Right lobe of liver (tissue), 6 donors: ENCODE results near the gene RNASE9. TPM values are rescaled to one million over a fixed set of nuclear protein-coding genes. Genes with fewer than 3 reads are reported as not detected.
A peak's percentile ranks its signal among the peaks of the same experiment; 100 is the strongest.

Source experiments
- ATAC-seq, 4 donors: fragments of 200-7000 bp; cut with Tn5 transposase; one replicate each; pipeline ENCODE4 v1.9.1; 2020; ENCODE audit warnings: mild to moderate bottlenecking in 4 of 4, moderate library complexity in 4 of 4
- DNase-seq, 3 donors: peaks; one replicate each; pipeline ENCODE4 v3.0.0-alpha.2; 2020
- H3K27ac ChIP-seq, 3 donors: fragments of 200-600 bp; one replicate each; pipeline ENCODE4 v1.8.0; 2022
- H3K27me3 ChIP-seq, 2 donors: fragments of 200-600 bp; one replicate each; pipeline ENCODE4 v1.8.0; 2022
- H3K36me3 ChIP-seq, 4 donors: fragments of 200-600 bp; sonication (generic) in 1 of 4; one replicate each; pipeline versions ENCODE4 v1.5.1 to v1.8.0; 2017 to 2022; ENCODE audit warnings: control low read depth in 1 of 4
- H3K4me1 ChIP-seq, 4 donors: fragments of 200-600 bp; sonication (generic) in 1 of 4; one replicate each; pipeline versions ENCODE4 v1.5.1 to v1.8.0; 2017 to 2022; ENCODE audit warnings: control low read depth in 1 of 4
- H3K4me3 ChIP-seq, 3 donors: fragments of 200-600 bp; one replicate each; pipeline ENCODE4 v1.8.0; 2022
- H3K9me3 ChIP-seq, 4 donors: fragments of 200-600 bp; sonication (generic) in 1 of 4; one replicate each; pipeline versions ENCODE4 v1.5.1 to v1.8.0; 2017 to 2022; ENCODE audit warnings: control low read depth in 1 of 4
- CTCF ChIP-seq, 4 donors: fragments of 200-600 bp in 3 of 4; fragments of 450-650 bp in 1 of 4; IDR thresholded peaks; one replicate each; pipeline versions ENCODE4 v1.5.1 to v1.8.0; 2016 to 2022; ENCODE audit warnings: antibody characterized with exemption in 4 of 4, mild to moderate bottlenecking in 2 of 4
- POLR2A ChIP-seq: fragments of 450-650 bp; IDR thresholded peaks from one replicate; pipeline ENCODE4 v1.6.1; 2017; ENCODE audit warnings: antibody characterized with exemption, mild to moderate bottlenecking
- WGBS: methylation state at CpG from one replicate; pipeline ENCODE4 v1.1.6; 2018; ENCODE audit warnings: low coverage, low lambda C conversion rate; ENCODE audit not compliant: insufficient coverage; ENCODE audit errors: missing lambda C conversion rate; 5-methylcytosine and 5-hydroxymethylcytosine counted together
- intact Hi-C, 2 donors: fragments of 100-400 bp; cut with DNase I; formaldehyde crosslinking; loops; one replicate each; pipeline versions ENCODE4 v1.11.2 to v1.14.1; 2022
- total RNA-seq, 6 experiments: library from RNA; depleted of rRNA in 2 of 6; stranded (reverse); fragments of >200 nt in 2 of 6; fragmentation: NEBNext Ultra II Directional in 3 of 6; extraction: Animal tissue kit (Norgen Biotek cat#: 25700) in 3 of 6; gene quantifications; one replicate each; pipeline versions ENCODE4 v1.1.0 to v1.2.4, GENCODE V29; 2016 to 2023
- donor health status: DM: no; HTN: yes; CAD: no.
- donor health status: DM: no; HTN: no; CAD: no.
- donor health status: DM: no; HTN: no; CAD: no.
- donor health status: DM: no; HTN: yes; CAD: no.
- donor health status: DM: no; HTN: yes; CAD: no.

Gene RNASE9
- total RNA-seq, 6 experiments from 2014 or later, result not detected

GRCh38 chr14:20607617-20608016 is 46.8 kb upstream of the RNASE9 start:
- no peak overlapping the region for H3K27ac ChIP-seq
- no peaks in the 10 kb centered on the region for H3K9me3 ChIP-seq
- peaks cover 0 to 25% (median 0%) of the 10 kb centered on the region in 4 donors for H3K4me1 ChIP-seq
- H3K4me3 ChIP-seq, result no peak overlapping the region
- DNase-seq, result no peak
- intact Hi-C loops, result loop anchor here (10.0 kb wide), 3 partner anchors 73 to 283 kb away; partner anchors contain the start of gene KLHL33 (in 1 of the 2)
- no peak for ATAC-seq
- H3K36me3 ChIP-seq, result no peaks in the 10 kb centered on the region
- no peak for TF ChIP-seq POLR2A
- no peak for TF ChIP-seq CTCF (IDR thresholded peaks at IDR 0.05)
- H3K27me3 ChIP-seq, result no peaks in the 10 kb centered on the region
- 65% methylated on average over 5 of the region's 5 CpGs for WGBS

DNA sequence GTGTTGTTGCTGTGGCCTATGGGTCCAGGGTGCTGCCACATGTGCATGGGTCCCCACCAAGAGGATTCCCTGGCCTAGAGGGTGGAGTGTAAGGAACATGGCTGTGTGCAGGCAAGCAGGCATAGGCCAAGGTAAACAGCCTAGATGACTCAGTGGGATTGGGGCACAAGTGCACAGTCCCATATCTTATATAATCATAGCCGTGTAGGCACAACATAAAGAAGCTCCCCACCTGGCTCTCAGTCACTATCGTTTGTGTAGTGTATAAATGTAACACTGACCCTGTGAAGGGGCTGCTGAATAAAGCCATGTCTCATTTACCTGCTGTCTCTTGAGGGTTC is 46.0 kb upstream of the RNASE9 start:
- no peaks in the 10 kb centered on the region for H3K36me3 ChIP-seq
- peaks cover 0 to 27% (median 0%) of the 10 kb centered on the region in 4 donors for H3K4me1 ChIP-seq
- ATAC-seq (no peak), DNase-seq (no peak)
- H3K27ac ChIP-seq, result no peak overlapping the region
- no peaks in the 10 kb centered on the region for H3K9me3 ChIP-seq
- H3K27me3 ChIP-seq, result no peaks in the 10 kb centered on the region
- no peak overlapping the region for H3K4me3 ChIP-seq
- WGBS, result 45% methylated on average over 2 of the region's 2 CpGs
- no peak for TF ChIP-seq POLR2A
- no peak for TF ChIP-seq CTCF (IDR thresholded peaks at IDR 0.05)
- intact Hi-C loops, result loop anchor here (10.0 kb wide), 3 partner anchors 72 to 282 kb away; partner anchors contain the start of gene KLHL33 (in 1 of the 2)

GRCh38 chr14:20606190-20606901 is 45.5 kb upstream of the RNASE9 start:
- intact Hi-C loops, result loop anchor here (10.0 kb wide), 3 partner anchors 72 to 282 kb away; partner anchors contain the start of gene KLHL33 (in 1 of the 2)
- DNase-seq (peak; percentile 49 to 93 (median 87)), ATAC-seq (peak; percentile 73 to 89 (median 79))
- Histone ChIP-seq H3K27ac (no peak overlapping the region), H3K4me3 (no peak overlapping the region), H3K27me3 (no peaks in the 10 kb centered on the region), H3K36me3 (no peaks in the 10 kb centered on the region), H3K9me3 (no peaks in the 10 kb centered on the region), H3K4me1 (peaks cover 0 to 27% (median 0%) of the 10 kb centered on the region in 4 donors)
- 11% methylated on average over 2 of the region's 8 CpGs for WGBS
- TF ChIP-seq CTCF (IDR thresholded peaks at IDR 0.05) (peak; percentile 60 to 73 (median 64)), POLR2A (no peak)

DNA sequence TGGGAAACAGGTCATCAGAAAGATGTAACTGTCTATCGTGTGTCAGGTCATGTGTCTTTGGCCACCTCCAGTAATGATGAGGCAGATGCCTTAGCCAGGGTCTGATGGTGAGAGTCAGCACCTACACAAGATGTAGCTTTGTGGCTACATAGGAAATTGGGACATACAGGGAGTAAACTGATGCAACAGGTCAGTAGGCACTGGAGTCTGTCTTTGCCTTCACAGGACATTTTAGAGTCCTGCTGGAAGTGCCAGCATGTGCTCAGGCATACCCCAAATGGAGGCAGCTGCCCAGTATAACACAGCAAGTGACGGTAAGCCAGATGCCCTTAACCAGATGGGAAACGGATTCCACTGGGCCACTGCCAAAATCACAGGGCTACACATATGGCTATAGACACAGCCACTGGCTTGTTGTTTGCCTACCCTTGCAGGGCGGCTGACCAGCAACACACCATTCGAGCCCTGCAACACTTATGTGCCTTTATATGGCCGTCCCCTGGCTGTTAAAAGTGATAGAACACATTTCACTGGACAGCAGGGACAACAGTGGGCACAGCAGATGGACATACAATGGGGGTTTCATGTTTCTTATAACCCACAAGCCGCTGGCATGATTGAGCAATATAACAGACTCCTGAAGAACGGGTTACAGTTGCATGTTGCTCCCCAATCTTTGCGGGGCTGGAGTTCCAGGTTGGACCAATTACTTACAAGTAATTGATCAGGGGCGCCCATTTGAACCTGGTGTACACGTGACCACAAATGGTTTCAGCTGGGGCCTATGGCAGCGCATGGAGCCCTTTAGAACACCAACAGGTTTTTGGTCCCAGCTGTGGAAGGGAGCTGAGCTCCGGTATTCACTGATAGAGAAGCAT is 43.2 kb upstream of the RNASE9 start:
- H3K36me3 ChIP-seq, result no peaks in the 10 kb centered on the region
- H3K4me1 ChIP-seq, result peaks cover 0 to 21% (median 0%) of the 10 kb centered on the region in 4 donors
- no peaks in the 10 kb centered on the region for H3K27me3 ChIP-seq
- H3K4me3 ChIP-seq, result no peak overlapping the region
- ATAC-seq (no peak), DNase-seq (no peak)
- TF ChIP-seq POLR2A, result no peak
- no peak for TF ChIP-seq CTCF (IDR thresholded peaks at IDR 0.05)
- intact Hi-C loops, result loop anchor here (10.0 kb wide), 3 partner anchors 69 to 279 kb away; partner anchors contain the start of gene KLHL33 (in 1 of the 2)
- H3K9me3 ChIP-seq, result no peaks in the 10 kb centered on the region
- WGBS, result 96% methylated on average over 4 of the region's 13 CpGs
- H3K27ac ChIP-seq, result no peak overlapping the region
